Stimulated activated CD4-positive, alpha-beta T cell treated with anti-CD3 and anti-CD28 coated beads, Interleukin-12 subunit alpha, Interleukin-12 subunit beta, amount 100 ng/mL, for 4 hours (primary cell): Measurements from ENCODE around the gene PTGER4.
"Not testable (repeated sequence)": the region's sequence is repeated elsewhere in the genome, so short reads cannot be mapped to it uniquely, and the experiment has no call there.

ENCODE experiments used
- DNase-seq: peaks from one replicate; pipeline ENCODE4 v3.0.0-alpha.2; 2020

PTGER4 gene

DNA sequence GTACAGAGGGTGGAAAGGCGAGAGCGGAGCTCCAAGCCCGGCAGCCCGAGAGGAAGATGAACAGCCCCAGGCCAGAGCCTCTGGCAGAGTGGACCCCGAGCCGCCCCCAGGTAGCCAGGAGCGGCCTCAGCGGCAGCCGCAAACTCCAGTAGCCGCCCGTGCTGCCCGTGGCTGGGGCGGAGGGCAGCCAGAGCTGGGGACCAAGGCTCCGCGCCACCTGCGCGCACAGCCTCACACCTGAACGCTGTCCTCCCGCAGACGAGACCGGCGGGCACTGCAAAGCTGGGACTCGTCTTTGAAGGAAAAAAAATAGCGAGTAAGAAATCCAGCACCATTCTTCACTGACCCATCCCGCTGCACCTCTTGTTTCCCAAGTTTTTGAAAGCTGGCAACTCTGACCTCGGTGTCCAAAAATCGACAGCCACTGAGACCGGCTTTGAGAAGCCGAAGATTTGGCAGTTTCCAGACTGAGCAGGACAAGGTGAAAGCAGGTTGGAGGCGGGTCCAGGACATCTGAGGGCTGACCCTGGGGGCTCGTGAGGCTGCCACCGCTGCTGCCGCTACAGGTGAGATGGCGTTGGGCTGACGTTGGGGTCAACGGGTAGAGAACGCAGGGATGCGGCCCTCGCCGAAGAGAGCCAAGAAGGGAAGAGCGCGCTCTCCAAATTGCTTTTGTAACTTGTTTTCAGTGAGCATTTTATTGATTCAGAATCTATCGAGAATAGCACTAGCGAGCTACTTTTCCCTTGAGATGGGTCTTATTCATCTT, at the start of gene PTGER4:
Gene PTGER4 (plus strand): TSS at position 3 of the 769 bp plus-strand sequence. CDS start 1,079 bp downstream, outside the sequence.
- peak; percentile 39 for DNase-seq

DNA sequence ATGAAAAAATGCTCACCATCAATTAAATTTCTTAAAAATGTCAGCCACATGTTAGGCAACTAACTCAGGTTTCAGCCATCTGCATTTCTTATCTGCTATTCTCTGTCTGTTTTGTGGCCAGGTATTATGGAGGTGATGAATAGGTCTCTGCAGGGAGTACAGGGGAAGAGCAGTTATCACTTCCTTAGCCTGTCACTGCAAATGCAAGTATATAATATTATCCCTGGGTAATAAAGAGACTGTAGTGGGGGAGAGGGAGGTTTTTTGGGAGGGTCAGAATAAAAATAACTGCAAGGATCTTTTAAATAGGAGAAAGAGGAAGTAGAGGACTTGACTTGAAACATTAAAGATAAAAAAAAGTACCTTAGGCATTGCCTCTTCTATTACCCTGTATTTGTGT, 49.6 kb upstream of the PTGER4 start:
- DNase-seq = no peak

DNA sequence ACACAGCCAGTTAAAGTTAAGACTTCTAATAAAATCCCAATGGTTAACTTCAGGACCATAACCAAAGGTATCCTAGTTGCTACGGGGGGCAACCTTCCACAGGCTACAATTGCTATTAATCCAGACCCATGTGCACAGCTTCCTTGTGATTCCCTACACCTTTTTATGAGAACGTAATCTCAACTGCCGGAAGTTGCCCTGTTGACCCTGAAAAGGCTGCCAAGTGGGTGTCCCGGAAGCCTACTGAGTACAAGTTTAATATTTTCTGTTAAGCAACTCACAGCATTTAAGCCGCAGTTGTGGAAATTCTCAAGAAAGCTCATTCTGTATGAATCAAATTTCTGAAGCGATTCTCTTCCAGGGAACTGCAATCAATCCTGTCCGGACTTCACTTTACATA, 48.5 kb upstream of the PTGER4 start:
- DNase-seq = no peak

DNA sequence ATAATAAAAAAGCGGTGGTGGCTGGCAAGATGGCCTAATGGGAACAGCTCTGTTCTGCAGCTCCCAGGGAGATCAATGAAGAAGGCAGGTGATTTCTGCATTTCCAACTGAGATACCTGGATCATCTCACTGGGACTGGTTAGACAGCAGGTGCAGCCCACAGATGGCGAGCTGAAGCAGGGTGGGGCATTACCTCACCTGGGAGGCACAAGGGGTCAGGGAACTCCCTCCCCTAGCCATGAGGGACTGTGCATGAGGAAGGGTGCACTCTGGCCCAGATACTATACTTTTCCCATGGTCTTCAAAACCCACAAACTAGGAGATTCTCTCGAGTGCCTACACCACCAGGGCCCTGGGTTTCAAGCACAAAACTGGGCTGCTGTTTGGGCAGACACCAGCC, 45.6 kb upstream of the PTGER4 start:
- DNase-seq = no peak

DNA sequence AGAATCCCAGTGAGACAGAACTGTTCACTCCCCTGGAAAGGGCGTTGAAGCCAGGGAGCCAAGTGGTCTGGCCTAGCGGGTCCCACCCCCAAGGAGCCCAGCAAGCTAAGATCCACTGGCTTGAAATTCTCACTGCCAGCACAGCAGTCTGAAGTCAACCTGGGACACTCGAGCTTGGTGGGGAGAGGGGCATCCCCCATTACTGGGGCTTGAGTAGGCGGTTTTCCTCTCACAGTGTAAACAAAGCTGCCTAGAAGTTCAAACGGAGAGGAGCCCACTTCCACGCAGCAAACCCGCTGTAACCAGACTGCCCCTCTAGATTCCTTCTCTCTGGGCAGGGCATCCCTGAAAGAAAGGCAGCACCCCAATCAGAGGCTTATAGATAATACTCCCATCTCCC, 45.1 kb upstream of the PTGER4 start:
- no peak for DNase-seq

DNA sequence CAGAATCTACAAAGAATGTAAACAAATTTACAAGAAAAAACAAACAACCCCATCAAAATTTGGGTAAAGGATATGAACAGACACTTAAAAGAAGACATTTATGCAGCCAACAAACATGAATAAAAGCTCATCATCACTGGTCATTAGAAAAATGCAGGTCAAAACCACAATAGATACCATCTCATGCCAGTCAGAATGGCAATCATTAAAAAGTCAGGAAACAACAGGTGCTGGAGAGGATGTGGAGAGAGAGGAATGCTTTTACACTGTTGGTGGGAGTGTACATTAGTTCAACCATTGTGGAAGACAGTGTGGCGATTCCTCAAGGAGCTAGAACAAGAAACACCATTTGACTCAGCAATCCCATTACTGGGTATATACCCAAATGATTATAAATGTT, 40.2 kb upstream of the PTGER4 start:
- DNase-seq = not testable (repeated sequence)

DNA sequence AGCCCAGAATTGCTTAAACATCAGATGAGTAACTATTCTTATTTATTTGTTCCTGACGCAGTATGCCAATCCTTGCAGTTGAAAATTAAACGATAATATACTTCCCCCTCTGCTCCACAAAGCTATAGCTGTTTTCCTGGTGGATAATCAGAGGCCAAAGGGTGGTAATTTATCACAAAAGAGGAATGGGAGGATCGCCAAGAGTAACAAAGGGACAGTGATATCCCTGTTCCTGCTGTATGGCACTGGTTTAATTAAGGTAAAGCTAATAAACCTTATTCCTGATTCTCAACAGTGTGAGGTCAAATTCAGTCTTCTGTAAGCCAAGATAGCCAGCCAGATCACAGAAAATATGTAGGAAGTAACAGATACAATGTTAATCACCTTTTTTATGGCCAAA, 33.4 kb upstream of the PTGER4 start:
- DNase-seq = no peak

DNA sequence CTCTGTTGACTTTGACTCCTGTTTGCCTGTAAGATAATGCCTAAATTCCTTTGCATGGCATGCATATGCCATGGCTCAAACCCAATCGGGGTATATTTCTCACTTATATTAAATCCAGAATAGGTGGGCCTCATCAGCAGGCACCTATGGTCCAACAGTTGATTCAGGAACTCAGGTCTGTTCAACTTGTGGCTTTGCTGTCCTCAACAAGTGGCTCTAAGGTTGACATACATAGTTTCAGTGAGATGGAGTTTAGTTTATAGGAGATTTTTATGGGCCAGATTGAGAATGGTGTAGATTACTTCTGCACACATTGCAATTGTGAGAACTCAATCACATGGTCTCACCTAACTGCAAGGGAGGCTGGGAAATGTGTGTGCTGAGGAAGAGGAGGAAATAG, 31.6 kb upstream of the PTGER4 start:
- no peak for DNase-seq

DNA sequence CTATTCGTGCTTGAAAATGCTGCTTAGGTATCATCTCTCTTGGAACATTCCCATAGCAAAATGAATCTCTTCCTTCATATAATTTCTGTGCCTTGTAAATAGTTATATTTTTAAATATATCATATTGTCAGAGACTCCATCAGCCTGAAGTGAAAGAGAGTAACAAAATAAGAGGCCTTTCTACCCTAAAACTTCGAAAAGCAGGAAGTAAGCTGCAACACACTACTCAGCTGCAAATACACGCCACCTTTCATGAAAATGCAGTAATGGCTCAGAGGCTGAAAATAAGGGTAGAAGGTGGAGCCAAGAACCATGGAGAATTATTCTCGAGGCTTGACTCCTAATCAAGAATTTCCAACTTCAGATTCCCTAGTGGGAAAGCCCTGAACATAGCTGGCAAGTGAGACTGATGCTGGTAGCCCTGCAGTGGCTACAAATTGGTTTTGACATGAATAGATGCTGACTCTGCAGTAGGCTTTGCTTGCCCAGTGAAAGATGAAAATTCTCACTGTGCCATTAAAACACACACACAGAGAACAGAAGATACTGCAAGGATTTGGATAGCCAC, 30.2 kb upstream of the PTGER4 start:
- DNase-seq = no peak

DNA sequence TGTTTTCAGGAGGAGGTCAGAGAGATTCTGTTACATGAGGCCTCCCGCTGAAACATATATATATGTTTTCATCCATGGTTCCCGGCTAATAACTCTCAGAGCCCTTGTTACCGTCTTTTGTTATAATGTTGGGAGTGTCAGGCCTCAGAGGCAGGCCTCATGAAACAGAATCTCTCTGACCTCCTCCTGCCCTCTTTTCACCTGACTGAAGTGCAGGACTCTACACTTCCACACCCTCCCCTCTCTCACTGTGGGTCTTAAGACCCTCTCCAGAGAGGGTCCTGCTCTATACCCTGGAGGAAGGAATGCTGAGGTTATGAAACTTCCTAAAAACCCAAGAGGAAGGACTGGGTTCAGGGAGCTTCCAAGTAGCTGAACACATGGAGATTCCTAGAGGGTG, 28.5 kb upstream of the PTGER4 start:
- DNase-seq = no peak

DNA sequence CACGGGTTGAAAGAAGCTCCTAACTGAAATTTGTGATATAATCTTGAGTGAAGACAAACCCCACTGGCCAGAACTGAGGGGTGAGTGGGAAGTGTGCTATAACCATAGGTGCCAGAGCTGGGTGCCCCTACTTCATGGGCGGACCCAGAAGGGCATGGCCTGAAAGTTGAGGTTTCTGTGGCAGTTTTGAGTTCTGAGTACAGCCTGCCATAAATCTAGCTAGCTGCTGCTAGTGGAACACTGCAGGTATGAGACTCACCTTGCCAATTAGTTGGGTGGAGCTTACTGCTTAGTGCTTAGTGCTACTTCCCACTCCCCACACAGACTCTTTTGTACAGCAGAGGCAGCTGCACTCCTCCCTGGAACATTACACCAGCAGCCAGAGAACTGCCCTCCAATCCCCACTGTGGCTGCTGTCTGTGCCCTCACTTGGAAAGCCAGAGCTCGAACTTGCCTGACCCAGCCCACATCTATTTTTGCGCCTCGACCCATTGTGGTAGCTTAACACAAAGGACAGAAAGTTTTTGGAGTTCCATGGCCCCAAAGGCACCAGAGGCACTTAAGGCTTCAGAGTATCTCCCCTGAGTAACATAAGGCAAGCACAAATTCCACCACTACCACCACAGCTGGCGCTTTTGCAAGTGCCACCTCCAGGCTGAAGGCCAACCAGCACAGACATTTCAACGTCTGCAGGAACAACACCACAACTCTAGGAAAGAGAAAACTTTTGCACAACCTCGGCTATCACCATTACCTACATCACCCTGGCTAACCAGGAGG, 27.1 kb upstream of the PTGER4 start:
- DNase-seq = no peak

DNA sequence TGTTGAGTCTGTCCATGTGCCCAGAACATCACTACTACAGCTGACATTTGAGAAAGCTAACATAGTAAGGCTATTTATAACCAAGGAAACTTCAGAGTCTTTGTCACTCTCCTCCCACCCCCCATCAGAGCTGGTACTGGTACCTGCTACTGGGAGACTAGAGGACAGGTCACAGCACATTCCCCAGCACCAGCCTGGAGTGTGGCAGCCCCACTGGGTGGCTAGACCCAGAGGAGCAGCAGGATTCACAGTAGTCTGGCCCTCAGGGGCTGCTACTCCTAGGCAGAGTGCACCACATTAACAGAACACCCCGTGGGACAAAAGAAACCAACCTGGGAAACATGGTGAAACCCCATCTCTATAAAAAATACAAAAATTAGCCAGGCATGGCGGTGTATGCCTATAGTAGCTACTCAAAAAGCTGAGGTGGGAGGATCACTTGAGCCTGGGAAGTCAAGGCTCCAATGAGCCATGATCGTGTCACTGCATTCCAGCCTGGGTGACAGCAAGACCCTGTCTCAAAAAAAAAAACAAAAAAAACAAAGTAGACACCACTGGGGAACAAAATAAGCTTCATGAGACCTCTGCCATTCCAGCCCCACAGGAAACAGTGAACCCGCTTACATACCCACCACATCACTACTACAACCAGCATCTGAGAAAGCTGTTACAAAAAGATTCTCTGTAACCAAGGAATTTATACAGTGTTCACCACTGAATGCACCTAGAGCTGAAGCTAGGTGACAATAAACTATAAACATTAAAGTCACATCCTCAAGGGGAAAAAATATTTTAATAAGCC, 26.3 kb upstream of the PTGER4 start:
- no peak for DNase-seq

DNA sequence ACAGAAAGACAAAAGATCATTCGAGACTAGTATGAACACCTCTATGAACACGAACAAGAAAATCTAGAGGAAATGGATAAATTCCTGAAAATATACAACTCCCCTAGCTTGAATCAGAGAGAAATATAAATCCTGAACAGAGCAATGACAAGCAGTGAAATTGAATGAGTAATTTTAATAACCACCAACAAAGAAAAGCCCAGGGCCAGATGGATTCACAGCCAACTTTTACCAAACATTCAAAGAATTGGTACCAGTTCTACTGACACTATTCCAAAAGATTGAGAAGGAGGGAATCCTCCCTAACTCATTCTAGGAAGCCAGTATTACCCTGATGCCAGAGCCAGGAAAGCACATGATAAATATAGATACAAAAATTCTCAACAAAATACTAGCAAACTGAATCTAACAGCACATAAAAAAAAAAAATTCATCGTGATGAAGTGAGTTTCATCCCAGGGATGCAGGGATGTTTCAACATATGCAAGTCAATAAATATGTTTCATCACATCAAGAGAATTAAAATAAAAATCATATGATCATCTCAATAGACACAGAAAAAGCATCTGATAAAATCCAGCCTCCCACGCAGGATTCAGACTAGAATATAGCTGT, 25.2 kb upstream of the PTGER4 start:
- DNase-seq = no peak

DNA sequence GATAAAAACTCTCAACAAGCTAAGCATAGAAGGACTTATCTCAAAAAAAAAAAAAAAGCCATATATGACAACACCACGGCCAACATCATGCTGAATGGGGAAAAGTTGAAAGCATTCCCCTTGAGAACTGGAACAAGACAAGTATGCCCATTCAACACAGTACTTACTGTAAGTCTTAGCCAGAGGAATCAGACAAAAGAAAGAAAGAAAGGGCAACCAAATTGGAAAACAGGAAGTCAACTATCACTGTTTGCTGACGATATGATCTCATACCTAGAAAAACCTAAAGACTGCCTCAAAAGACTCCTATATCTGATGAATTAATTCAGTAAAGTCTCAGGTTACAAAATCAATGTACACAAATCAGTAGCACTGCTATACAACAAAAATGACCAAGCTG, 24.6 kb upstream of the PTGER4 start:
- DNase-seq = no peak

DNA sequence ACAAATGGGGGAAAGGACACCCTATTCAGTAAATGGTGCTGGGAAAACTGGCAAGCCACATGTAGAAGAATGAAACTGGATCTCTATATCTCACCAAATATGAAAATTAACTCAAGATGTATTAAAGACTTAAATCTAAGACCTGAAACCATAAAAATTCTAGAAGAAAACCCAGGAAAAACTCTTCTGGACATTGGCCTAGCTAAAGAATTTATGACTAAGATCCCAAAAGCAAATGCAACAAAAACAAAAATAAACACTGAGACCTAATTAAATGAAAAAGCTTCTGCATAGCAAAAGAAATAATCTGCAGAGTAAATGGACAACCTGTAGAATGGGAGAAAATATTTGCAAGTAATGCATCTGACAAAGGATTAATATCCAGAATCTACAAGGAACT, 23.6 kb upstream of the PTGER4 start:
- DNase-seq = not testable (repeated sequence)

DNA sequence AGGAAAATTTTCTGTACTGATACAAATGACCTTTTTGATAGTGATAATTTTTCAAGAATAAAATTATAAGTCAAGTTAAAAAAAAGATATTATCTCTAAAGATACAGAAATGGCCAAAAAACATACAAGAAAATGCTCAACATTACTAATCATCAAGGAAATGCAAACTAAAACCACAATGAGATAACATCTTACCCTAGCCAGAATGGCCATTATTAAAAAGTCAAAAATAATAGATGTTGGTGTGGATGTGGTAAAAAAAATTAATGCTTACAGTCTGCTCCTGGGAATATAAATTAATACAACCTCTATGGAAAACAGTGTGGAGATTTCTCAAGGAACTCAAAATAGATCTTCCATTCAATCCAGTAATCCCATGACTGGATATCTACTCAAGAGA, 22.9 kb upstream of the PTGER4 start:
- no peak for DNase-seq

DNA sequence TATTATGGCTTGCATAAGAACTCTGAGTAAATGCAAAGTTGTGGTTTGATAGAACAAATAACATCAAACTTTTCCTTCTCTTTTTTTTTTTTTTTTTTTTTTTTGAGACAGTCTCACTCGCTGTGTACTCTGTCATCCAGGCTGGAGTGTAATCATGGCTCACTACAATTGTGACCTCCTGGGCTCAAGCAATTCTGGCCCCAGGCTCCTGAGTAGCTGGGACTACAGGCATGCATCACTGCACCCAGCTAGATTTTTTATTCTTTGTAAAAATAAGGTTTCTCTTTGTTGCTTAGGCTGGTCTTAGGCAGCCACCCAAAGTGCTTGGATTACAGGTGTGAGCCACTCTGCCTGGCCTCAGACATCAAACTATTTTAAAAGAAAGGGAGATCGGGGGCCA, 19.0 kb upstream of the PTGER4 start:
- no peak for DNase-seq

DNA sequence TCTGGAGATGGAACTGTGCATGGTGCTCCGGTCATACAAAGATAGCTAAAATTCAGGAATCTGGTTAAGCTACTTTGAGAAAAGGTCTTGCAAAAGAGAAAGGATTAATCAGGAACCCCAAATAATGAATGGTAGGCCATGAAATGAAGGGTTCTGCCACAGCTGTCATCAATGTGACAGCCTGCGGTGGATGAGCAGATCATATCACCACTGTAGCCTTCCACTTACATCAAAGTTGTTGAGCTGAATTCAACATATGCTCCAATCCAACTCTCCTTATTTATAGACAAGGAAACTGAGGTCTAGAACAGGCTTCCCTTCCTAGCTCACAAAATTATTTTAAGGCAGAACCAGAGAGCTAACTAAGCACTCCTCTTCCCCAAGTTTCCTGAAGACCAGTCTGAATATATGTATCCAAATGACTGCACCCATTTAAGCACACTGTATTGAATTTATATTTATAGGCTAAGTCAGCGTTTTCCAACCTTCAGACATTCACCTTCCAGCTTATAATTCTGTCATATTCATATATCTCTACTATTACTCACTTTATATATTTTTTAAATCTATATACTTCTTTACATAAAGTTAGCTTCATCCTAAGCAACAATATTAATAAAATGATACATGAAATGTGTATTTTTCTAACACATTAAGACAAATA, 13.9 kb upstream of the PTGER4 start:
- DNase-seq = no peak

DNA sequence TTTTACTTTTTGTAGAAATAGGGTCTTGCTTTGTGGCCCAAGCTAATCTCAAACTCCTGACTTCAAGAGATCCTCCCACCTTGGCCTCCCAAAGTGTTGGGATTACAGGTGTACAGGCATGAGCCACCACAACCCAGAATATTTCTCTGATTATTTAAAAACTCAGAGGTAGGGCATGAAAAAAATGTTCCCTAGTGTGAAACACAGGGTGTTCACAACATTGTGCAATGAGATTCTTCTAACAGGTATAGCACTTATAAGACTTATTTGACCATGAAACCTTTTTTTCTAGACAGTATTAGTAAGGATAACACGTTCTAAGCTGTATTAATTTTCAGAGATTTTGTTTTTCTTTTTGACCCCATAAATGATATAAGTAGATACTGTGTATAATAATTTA, 13.1 kb upstream of the PTGER4 start:
- DNase-seq = no peak

DNA sequence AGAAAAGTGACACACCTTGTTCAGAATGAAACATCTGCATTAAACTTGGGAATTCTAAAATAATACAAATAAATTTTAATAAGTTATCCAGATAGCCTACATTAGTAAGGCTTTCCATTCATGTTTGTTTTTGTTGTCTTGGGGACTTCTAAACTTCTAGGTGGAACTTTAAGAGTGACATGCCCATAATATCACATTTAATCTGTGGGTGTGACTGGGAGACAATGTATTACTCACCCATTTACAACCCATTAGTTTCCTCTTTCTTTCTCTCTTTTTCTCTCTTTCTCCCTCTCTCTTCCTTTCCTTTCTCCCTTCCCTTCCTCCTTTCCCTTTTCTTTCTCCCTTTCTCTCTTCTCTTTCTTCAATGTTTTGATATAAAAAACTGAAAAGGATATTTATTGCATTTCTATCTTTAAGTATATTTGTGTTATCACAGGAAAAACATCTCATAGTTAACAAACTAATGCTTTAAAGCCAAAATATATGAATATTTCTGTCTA, 12.5 kb upstream of the PTGER4 start:
- no peak for DNase-seq

DNA sequence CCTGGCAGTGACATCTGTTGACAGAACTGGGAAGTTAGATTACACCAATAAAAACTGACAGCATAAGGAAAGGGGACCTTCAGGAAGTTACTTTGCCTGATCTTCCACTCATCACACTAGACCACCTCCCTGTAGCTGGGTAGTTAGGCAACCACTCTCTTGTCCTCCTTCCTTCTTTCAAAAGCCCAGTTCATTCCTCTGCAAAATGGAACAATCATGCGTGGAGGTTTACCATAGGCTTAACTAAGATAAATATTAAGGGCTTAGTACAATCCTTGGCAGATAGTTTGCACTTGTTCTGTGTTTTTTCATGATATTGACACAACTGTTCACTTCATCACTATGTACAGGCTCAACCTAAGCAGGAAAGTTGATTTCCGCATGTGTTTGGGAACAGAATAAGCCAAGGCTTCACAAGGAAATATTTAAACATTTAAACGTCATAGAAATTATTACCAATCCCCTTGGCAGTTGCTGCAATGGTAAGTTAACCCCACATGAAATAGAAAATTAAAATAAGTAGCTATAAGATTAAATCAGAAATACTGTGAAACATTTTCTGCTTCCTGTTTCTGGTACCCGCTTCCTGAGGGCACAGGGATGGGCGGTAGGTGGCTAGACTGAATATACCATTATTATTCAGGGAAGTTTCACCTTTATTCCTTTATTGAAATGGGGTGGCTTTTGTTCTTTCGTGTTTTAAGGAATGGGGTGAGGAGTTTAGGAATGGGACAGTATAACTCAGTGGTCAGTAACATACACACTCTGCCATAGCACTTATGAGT, 9.9 kb upstream of the PTGER4 start:
- DNase-seq = no peak
